ENCODE measurements around the gene DOCK4.

DNA sequence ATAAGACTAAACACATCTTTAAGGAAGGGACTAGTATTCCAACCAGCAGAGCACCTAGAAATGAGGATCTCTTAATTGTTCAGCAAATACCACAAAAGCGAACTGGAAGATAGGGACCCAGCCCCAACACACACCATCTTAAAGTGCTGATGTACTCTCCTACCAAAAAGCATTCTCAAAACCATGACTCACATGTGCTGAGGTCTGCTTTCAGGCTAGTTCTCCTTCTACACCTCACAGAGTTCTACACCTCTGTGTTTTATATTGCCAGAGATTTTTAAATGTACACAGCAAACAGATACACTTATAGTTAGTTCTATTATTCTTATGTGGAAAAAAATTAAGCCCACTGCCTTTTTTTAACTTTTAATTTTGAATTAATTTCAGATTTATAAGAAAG, 191.9 kb downstream of the DOCK4 start:
- TF ChIP-seq, protein P1, sequence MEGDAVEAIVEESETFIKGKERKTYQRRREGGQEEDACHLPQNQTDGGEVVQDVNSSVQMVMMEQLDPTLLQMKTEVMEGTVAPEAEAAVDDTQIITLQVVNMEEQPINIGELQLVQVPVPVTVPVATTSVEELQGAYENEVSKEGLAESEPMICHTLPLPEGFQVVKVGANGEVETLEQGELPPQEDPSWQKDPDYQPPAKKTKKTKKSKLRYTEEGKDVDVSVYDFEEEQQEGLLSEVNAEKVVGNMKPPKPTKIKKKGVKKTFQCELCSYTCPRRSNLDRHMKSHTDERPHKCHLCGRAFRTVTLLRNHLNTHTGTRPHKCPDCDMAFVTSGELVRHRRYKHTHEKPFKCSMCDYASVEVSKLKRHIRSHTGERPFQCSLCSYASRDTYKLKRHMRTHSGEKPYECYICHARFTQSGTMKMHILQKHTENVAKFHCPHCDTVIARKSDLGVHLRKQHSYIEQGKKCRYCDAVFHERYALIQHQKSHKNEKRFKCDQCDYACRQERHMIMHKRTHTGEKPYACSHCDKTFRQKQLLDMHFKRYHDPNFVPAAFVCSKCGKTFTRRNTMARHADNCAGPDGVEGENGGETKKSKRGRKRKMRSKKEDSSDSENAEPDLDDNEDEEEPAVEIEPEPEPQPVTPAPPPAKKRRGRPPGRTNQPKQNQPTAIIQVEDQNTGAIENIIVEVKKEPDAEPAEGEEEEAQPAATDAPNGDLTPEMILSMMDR (IDR thresholded peaks at IDR 0.05; ENCODE audit: insufficient read depth, low read depth, low read length) = no peak
- no peak for TF ChIP-seq EZH2 (IDR thresholded peaks at IDR 0.05; ENCODE audit: insufficient read depth, low read length)
